SK-N-SH (cell line): ENCODE results near the gene TDRD12. TPM values are rescaled to one million over a fixed set of nuclear protein-coding genes. Genes with fewer than 3 reads are reported as not detected.
"Not testable (repeated sequence)": the region's sequence is repeated elsewhere in the genome, so short reads cannot be mapped to it uniquely, and the experiment has no call there.

Experiments used
- CTCF ChIA-PET: fragments of 300-600, 350-600 bp; formaldehyde crosslinking; extraction: SDS; loops from one replicate; lab custom pipeline; 2021; lab: Yijun Ruan, JAX
- POLR2A ChIA-PET: fragments of 350-600 bp; sonication (Branson Sonifier 250); formaldehyde crosslinking; extraction: SDS; loops from one replicate; lab custom pipeline; 2020; ENCODE audit warnings: antibody characterized with exemption, inconsistent platforms; lab: Yijun Ruan, JAX
- DNase-seq: peaks from one replicate; pipeline ENCODE4 v3.0.0; 2012
- H2AFZ ChIP-seq: fragments of 200-600 bp; sonication (generic); 2 replicates; pipeline ENCODE4 v1.8.1; 2016; ENCODE audit warnings: antibody characterized with exemption, mild to moderate bottlenecking, low read depth
- H3F3A ChIP-seq: fragments of 200-600 bp; sonication (generic); replicated peaks from 2 replicates; pipeline ENCODE3; 2016; ENCODE audit warnings: antibody characterized with exemption, mild to moderate bottlenecking; ENCODE audit not compliant: insufficient read depth
- H3K27ac ChIP-seq, 2 experiments: fragments of 200-500 bp in 1 of 2; fragments of 200-600 bp in 1 of 2; sonication (Bioruptor generic) in 1 of 2; sonication (generic), shearing (Covaris generic) in 1 of 2; 2 replicates each; pipeline versions ENCODE4 v1.5.1 to v1.6.1; 2014 to 2016; ENCODE audit warnings: low read depth in 2 of 2, inconsistent platforms in 1 of 2, low read length in 1 of 2, mild to moderate bottlenecking in 1 of 2, mixed read lengths in 1 of 2
- H3K27me3 ChIP-seq: fragments of 200-600 bp; sonication (generic), shearing (Covaris generic); 2 replicates; pipeline ENCODE4 v1.6.1; 2016; ENCODE audit warnings: mixed run types; ENCODE audit not compliant: insufficient read depth
- H3K36me3 ChIP-seq, 2 experiments: fragments of 200-500 bp in 1 of 2; fragments of 200-600 bp in 1 of 2; sonication (Bioruptor generic) in 1 of 2; sonication (generic) in 1 of 2; replicated peaks in 1 of 2; 2 replicates each; pipeline versions ENCODE3 to v1.5.1; 2014 to 2016; ENCODE audit warnings: low read length in 1 of 2, mild to moderate bottlenecking in 1 of 2; ENCODE audit not compliant: insufficient read depth in 2 of 2, control insufficient read depth in 1 of 2
- H3K4me1 ChIP-seq, 2 experiments: fragments of 200-500 bp in 1 of 2; fragments of 200-600 bp in 1 of 2; sonication (Bioruptor generic) in 1 of 2; sonication (generic), shearing (Covaris generic) in 1 of 2; 2 replicates each; pipeline versions ENCODE4 v1.5.1 to v1.6.1; 2014 to 2016; ENCODE audit warnings: low read depth in 1 of 2, low read length in 1 of 2, mixed run types in 1 of 2; ENCODE audit not compliant: insufficient read depth in 2 of 2, control insufficient read depth in 1 of 2
- H3K4me2 ChIP-seq: fragments of 200-600 bp; sonication (generic), shearing (Covaris generic); 2 replicates; pipeline ENCODE4 v1.6.1; 2017; ENCODE audit warnings: mixed run types
- H3K4me3 ChIP-seq, 2 experiments: fragments of 200-500 bp in 1 of 2; fragments of 200-600 bp in 1 of 2; sonication (Bioruptor generic) in 1 of 2; sonication (generic), shearing (Covaris generic) in 1 of 2; 2 replicates each; pipeline versions ENCODE4 v1.5.1 to v1.8.1; 2014 to 2016; ENCODE audit warnings: low read depth in 2 of 2, inconsistent platforms in 1 of 2, low read length in 1 of 2, mild to moderate bottlenecking in 1 of 2, mixed read lengths in 1 of 2, moderate library complexity in 1 of 2
- H3K79me2 ChIP-seq: fragments of 200-600 bp; sonication (generic); 2 replicates; pipeline ENCODE4 v1.8.1; 2017; ENCODE audit warnings: mild to moderate bottlenecking; ENCODE audit not compliant: insufficient read depth
- H3K9ac ChIP-seq: fragments of 200-600 bp; sonication (generic); 2 replicates; pipeline ENCODE4 v1.6.1; 2017; ENCODE audit warnings: mixed run types
- H3K9me2 ChIP-seq: fragments of 200-600 bp; sonication (generic); 2 replicates; pipeline ENCODE4 v1.6.1; 2017; ENCODE audit warnings: mixed run types
- H3K9me3 ChIP-seq: fragments of 200-600 bp; sonication (generic); 2 replicates; pipeline ENCODE4 v1.6.1; 2017; ENCODE audit warnings: mixed run types, mild to moderate bottlenecking, moderate library complexity
- H4K20me1 ChIP-seq: fragments of 200-600 bp; sonication (generic); 2 replicates; pipeline ENCODE4 v1.6.1; 2017; ENCODE audit warnings: mild to moderate bottlenecking, mixed run types; ENCODE audit not compliant: insufficient read depth
- ELF1 ChIP-seq: IDR thresholded peaks from 2 replicates; pipeline ENCODE4 v1.4.0; 2012
- FOXM1 ChIP-seq: IDR thresholded peaks from 2 replicates; pipeline ENCODE4 v1.4.0; 2012; ENCODE audit warnings: low read depth, mild to moderate bottlenecking
- GATA2 ChIP-seq: sonication (generic); formaldehyde crosslinking; IDR thresholded peaks from 2 replicates; pipeline ENCODE4 v1.5.0; 2020; ENCODE audit warnings: mild to moderate bottlenecking, missing genetic modification reagents
- MXI1 ChIP-seq: IDR thresholded peaks from 2 replicates; pipeline ENCODE4 v1.6.1; 2012; ENCODE audit warnings: mild to moderate bottlenecking, low read depth, low read length, improper control_type of control experiment
- NRF1 ChIP-seq: IDR thresholded peaks from 2 replicates; pipeline ENCODE4 v1.6.1; 2012; ENCODE audit warnings: low read depth, mild to moderate bottlenecking, low read length
- POLR2AphosphoS5 ChIP-seq: IDR thresholded peaks from 2 replicates; pipeline ENCODE4 v1.6.1; 2012; ENCODE audit warnings: low read depth, low read length
- RFX5 ChIP-seq: IDR thresholded peaks from 2 replicates; pipeline ENCODE4 v1.6.1; 2012; ENCODE audit warnings: mild to moderate bottlenecking, improper control_type of control experiment, low read length
- TAF1 ChIP-seq: IDR thresholded peaks from 2 replicates; pipeline ENCODE4 v1.6.1; 2012; ENCODE audit warnings: low read depth, mild to moderate bottlenecking, low read length, moderate library complexity, borderline replicate concordance
- TCF12 ChIP-seq: IDR thresholded peaks from 2 replicates; pipeline ENCODE4 v1.4.0; 2012
- USF1 ChIP-seq: IDR thresholded peaks from 2 replicates; pipeline ENCODE4 v1.4.0; 2012; ENCODE audit warnings: low read depth, borderline replicate concordance
- YY1 ChIP-seq: IDR thresholded peaks from 2 replicates; pipeline ENCODE4 v1.4.0; 2012; ENCODE audit warnings: low read depth, mild to moderate bottlenecking
- WGBS: methylation state at CpG from one replicate; pipeline ENCODE4 v1.1.6; 2017; ENCODE audit warnings: low lambda C conversion rate; 5-methylcytosine and 5-hydroxymethylcytosine counted together
- polyA plus RNA-seq, 3 experiments: library from polyadenylated mRNA; depleted of rRNA; stranded (reverse); fragments of >200 nt; gene quantifications; 2 replicates each; pipeline ENCODE4 v1.2.3, GENCODE V29; 2012

TDRD12 gene
- polyA plus RNA-seq, 1 of the 3 experiments (the other 2 are of a cell fraction), result 0.05 TPM

GRCh38 chr19:32866564-32867265, 147.1 kb downstream of the TDRD12 start:
- no peaks in the 10 kb centered on the region for H3K9me2 ChIP-seq
- H3K27me3 ChIP-seq, result no peaks in the 10 kb centered on the region
- H3K27ac ChIP-seq, result no peak overlapping the region
- H3K4me2 ChIP-seq, result no peak overlapping the region
- WGBS, result 63% methylated on average over 11 of the region's 12 CpGs
- H2AFZ ChIP-seq, result no peak overlapping the region
- H3K9ac ChIP-seq, result no peak overlapping the region
- H4K20me1 ChIP-seq, result no peaks in the 10 kb centered on the region
- H3F3A ChIP-seq, result no peaks in the 10 kb centered on the region
- H3K79me2 ChIP-seq, result no peaks in the 10 kb centered on the region
- peaks cover 0 to 5% of the 10 kb centered on the region in 2 experiments; a peak in 1 of 4 replicates for H3K4me1 ChIP-seq
- DNase-seq, result no peak
- H3K9me3 ChIP-seq, result no peaks in the 10 kb centered on the region
- ChIA-PET POLR2A (interaction anchor here (0.9 kb wide), 1 partner anchor 9 kb away, joined by 3 read pairs; no protein-coding TSS in a partner anchor), CTCF (no interaction called here)
- no peak overlapping the region for H3K4me3 ChIP-seq
- TF ChIP-seq FOXM1 (no peak), RFX5 (no peak)
- no peaks in the 10 kb centered on the region for H3K36me3 ChIP-seq

GRCh38 chr19:32867436-32867835, 147.9 kb downstream of the TDRD12 start:
- H3K9me2 ChIP-seq, H3K36me3 ChIP-seq, DNase-seq, H3F3A ChIP-seq, H3K4me1 ChIP-seq, H3K4me3 ChIP-seq, CTCF ChIA-PET, H3K9ac ChIP-seq, H3K79me2 ChIP-seq, H3K9me3 ChIP-seq, H4K20me1 ChIP-seq, H3K4me2 ChIP-seq, H3K27ac ChIP-seq, H2AFZ ChIP-seq, H3K27me3 ChIP-seq: not testable (repeated sequence)
- POLR2A ChIA-PET, result interaction anchor here (0.9 kb wide), 1 partner anchor 10 kb away, joined by 3 read pairs; no protein-coding TSS in a partner anchor
- WGBS, result 89% methylated on average over 9 of the region's 9 CpGs

- DNase-seq, result no peak
- Histone ChIP-seq H3F3A (no peaks in the 10 kb centered on the region), H3K9ac (no peak overlapping the region), H2AFZ (no peak overlapping the region), H3K27me3 (no peaks in the 10 kb centered on the region), H3K4me2 (no peak overlapping the region), H3K27ac (no peak overlapping the region), H3K9me3 (no peaks in the 10 kb centered on the region), H3K4me1 (peaks cover 0 to 5% of the 10 kb centered on the region in 2 experiments; a peak in 1 of 4 replicates), H4K20me1 (no peaks in the 10 kb centered on the region)
- POLR2A ChIA-PET, result no interaction called here
- WGBS, result 73% methylated on average over 19 of the region's 19 CpGs
- CTCF ChIA-PET, result no interaction called here
- TF ChIP-seq USF1 (no peak), TCF12 (no peak), NRF1 (no peak), YY1 (no peak), POLR2AphosphoS5 (no peak), ELF1 (no peak), GATA2 (CRISPR knock-in tag) (no peak), MXI1 (no peak), TAF1 (no peak)
- TF ChIP-seq, all 33 proteins: peak for 0
- no peaks in the 10 kb centered on the region for H3K36me3 ChIP-seq
- H3K9me2 ChIP-seq, result no peaks in the 10 kb centered on the region
- H3K79me2 ChIP-seq, result no peaks in the 10 kb centered on the region
- H3K4me3 ChIP-seq, result no peak overlapping the region
Measured at GRCh38 chr19:32868206-32868950, 148.8 kb downstream of the TDRD12 start.
